HEK293 (cell line): Measurements from ENCODE around the gene SH3BP5L.

Experiments used
- CTCF ChIA-PET: fragments of 350-600 bp; formaldehyde crosslinking; extraction: SDS; loops from one replicate; lab custom pipeline; 2021; ENCODE audit warnings: antibody characterized with exemption; lab: Yijun Ruan, JAX
- POLR2A ChIA-PET: fragments of 300-600 bp; formaldehyde crosslinking; extraction: SDS; loops from one replicate; lab custom pipeline; 2020; ENCODE audit warnings: antibody characterized with exemption, inconsistent platforms; lab: Yijun Ruan, JAX
- H3K27ac ChIP-seq: fragments of 200-500 bp; sonication (Bioruptor generic); 2 replicates; pipeline ENCODE4 v1.5.1; 2014; ENCODE audit warnings: low read depth, low read length, control low read depth, inconsistent platforms; ENCODE audit errors: extremely low read depth
- H3K36me3 ChIP-seq, 2 experiments: fragments of 200-500 bp in 1 of 2; sonication (Bioruptor generic) in 1 of 2; 1 replicate in 1 of 2; 2 replicates in 1 of 2; pipeline ENCODE4 v1.5.1; 2014 to 2017; ENCODE audit warnings: inconsistent platforms in 2 of 2, low read length in 2 of 2; ENCODE audit not compliant: control insufficient read depth in 2 of 2, insufficient read depth in 1 of 2
- H3K4me1 ChIP-seq: fragments of 200-500 bp; sonication (Bioruptor generic); 2 replicates; pipeline ENCODE4 v1.5.1; 2014; ENCODE audit warnings: mild to moderate bottlenecking, low read length, inconsistent platforms; ENCODE audit not compliant: control insufficient read depth, insufficient read depth
- H3K4me3 ChIP-seq: 2 replicates; pipeline ENCODE4 v1.5.1; 2011; ENCODE audit warnings: low read depth, mild to moderate bottlenecking, control low read depth, low read length, moderate library complexity
- H3K9me3 ChIP-seq: fragments of 200-500 bp; sonication (Bioruptor generic); 2 replicates; pipeline ENCODE4 v1.5.1; 2014; ENCODE audit warnings: low read depth, low read length, inconsistent platforms; ENCODE audit not compliant: control insufficient read depth, insufficient read depth
- BCL6B ChIP-seq: fragments of 450-650 bp; formaldehyde crosslinking; IDR thresholded peaks from 2 replicates; pipeline ENCODE4 v1.5.1; 2017; ENCODE audit warnings: missing biosample characterization, missing genetic modification characterization
- EGR2 ChIP-seq: fragments of 450-650 bp; formaldehyde crosslinking; IDR thresholded peaks from 2 replicates; pipeline ENCODE4 v1.5.1; 2016; ENCODE audit warnings: low read depth, missing biosample characterization, missing genetic modification characterization
- HIC1 ChIP-seq: fragments of 450-650 bp; formaldehyde crosslinking; IDR thresholded peaks from 2 replicates; pipeline ENCODE4 v1.5.1; 2016; ENCODE audit warnings: missing biosample characterization, missing genetic modification characterization
- KLF1 ChIP-seq: fragments of 450-650 bp; formaldehyde crosslinking; IDR thresholded peaks from 2 replicates; pipeline ENCODE4 v1.5.1; 2016; ENCODE audit warnings: missing biosample characterization, missing genetic modification characterization
- KLF8 ChIP-seq: fragments of 450-650 bp; formaldehyde crosslinking; IDR thresholded peaks from 2 replicates; pipeline ENCODE4 v1.5.1; 2016; ENCODE audit warnings: missing biosample characterization, missing genetic modification characterization
- MYNN ChIP-seq: fragments of 450-650 bp; formaldehyde crosslinking; IDR thresholded peaks from 2 replicates; pipeline ENCODE4 v1.5.1; 2016; ENCODE audit warnings: missing biosample characterization, missing genetic modification characterization, borderline replicate concordance
- OVOL3 ChIP-seq: fragments of 450-650 bp; formaldehyde crosslinking; IDR thresholded peaks from 2 replicates; pipeline ENCODE4 v1.5.1; 2016; ENCODE audit warnings: missing biosample characterization, missing genetic modification characterization
- SCRT1 ChIP-seq: fragments of 450-650 bp; formaldehyde crosslinking; IDR thresholded peaks from 2 replicates; pipeline ENCODE4 v1.5.1; 2016; ENCODE audit warnings: missing biosample characterization, missing genetic modification characterization, borderline replicate concordance
- TRIM28 ChIP-seq: IDR thresholded peaks from 2 replicates; pipeline ENCODE4 v1.6.1; 2011; ENCODE audit warnings: low read length, control low read depth, borderline replicate concordance
- ZBTB48 ChIP-seq: fragments of 450-650 bp; formaldehyde crosslinking; IDR thresholded peaks from 2 replicates; pipeline ENCODE4 v1.5.1; 2016; ENCODE audit warnings: missing biosample characterization, missing genetic modification characterization
- ZIC2 ChIP-seq: fragments of 450-650 bp; formaldehyde crosslinking; IDR thresholded peaks from 2 replicates; pipeline ENCODE4 v1.5.1; 2016; ENCODE audit warnings: missing biosample characterization, missing genetic modification characterization
- ZNF16 ChIP-seq: fragments of 450-650 bp; formaldehyde crosslinking; IDR thresholded peaks from 2 replicates; pipeline ENCODE4 v1.5.1; 2016; ENCODE audit warnings: low read depth, missing biosample characterization, missing genetic modification characterization
- ZNF169 ChIP-seq: fragments of 450-650 bp; formaldehyde crosslinking; IDR thresholded peaks from 2 replicates; pipeline ENCODE4 v1.5.1; 2016; ENCODE audit warnings: missing biosample characterization, missing genetic modification characterization
- ZNF2 ChIP-seq: fragments of 450-650 bp; formaldehyde crosslinking; IDR thresholded peaks from 2 replicates; pipeline ENCODE4 v1.5.1; 2016; ENCODE audit warnings: missing biosample characterization, missing genetic modification characterization
- ZNF214 ChIP-seq: fragments of 450-650 bp; formaldehyde crosslinking; IDR thresholded peaks from 2 replicates; pipeline ENCODE4 v1.5.1; 2017; ENCODE audit warnings: missing biosample characterization, mild to moderate bottlenecking, missing genetic modification characterization, borderline replicate concordance
- ZNF221 ChIP-seq: fragments of 450-650 bp; formaldehyde crosslinking; IDR thresholded peaks from 2 replicates; pipeline ENCODE4 v1.5.1; 2017; ENCODE audit warnings: missing biosample characterization, missing genetic modification characterization, borderline replicate concordance
- ZNF239 ChIP-seq: fragments of 450-650 bp; formaldehyde crosslinking; IDR thresholded peaks from 2 replicates; pipeline ENCODE4 v1.5.1; 2016; ENCODE audit warnings: missing biosample characterization, missing genetic modification characterization
- ZNF274 ChIP-seq, 2 experiments: fragments of 200-500 bp in 1 of 2; fragments of 450-650 bp in 1 of 2; sonication (Bioruptor generic) in 1 of 2; formaldehyde crosslinking in 1 of 2; IDR thresholded peaks; 2 replicates each; pipeline versions ENCODE4 v1.5.1 to v1.6.1; 2014 to 2016; ENCODE audit warnings: borderline replicate concordance in 1 of 2, inconsistent platforms in 1 of 2, low read length in 1 of 2, missing biosample characterization in 1 of 2, missing genetic modification characterization in 1 of 2
- ZNF37A ChIP-seq: fragments of 450-650 bp; IDR thresholded peaks from 2 replicates; pipeline ENCODE4 v1.5.1; 2018; ENCODE audit warnings: missing biosample characterization, missing genetic modification characterization
- ZNF423 ChIP-seq: fragments of 450-650 bp; formaldehyde crosslinking; IDR thresholded peaks from 2 replicates; pipeline ENCODE4 v1.5.1; 2016; ENCODE audit warnings: missing biosample characterization, missing genetic modification characterization
- ZNF521 ChIP-seq: fragments of 450-650 bp; formaldehyde crosslinking; IDR thresholded peaks from 2 replicates; pipeline ENCODE4 v1.5.1; 2017; ENCODE audit warnings: missing biosample characterization, mild to moderate bottlenecking, missing genetic modification characterization
- ZNF530 ChIP-seq: fragments of 450-650 bp; formaldehyde crosslinking; IDR thresholded peaks from 2 replicates; pipeline ENCODE4 v1.5.1; 2016; ENCODE audit warnings: low read depth, missing biosample characterization, missing genetic modification characterization
- ZNF555 ChIP-seq: fragments of 450-650 bp; formaldehyde crosslinking; conservative IDR thresholded peaks from 2 replicates; pipeline ENCODE4 v1.5.1; 2017; ENCODE audit warnings: missing biosample characterization, mild to moderate bottlenecking, missing genetic modification characterization, inconsistent platforms
- ZNF610 ChIP-seq: fragments of 450-650 bp; formaldehyde crosslinking; IDR thresholded peaks from 2 replicates; pipeline ENCODE4 v1.5.1; 2016; ENCODE audit warnings: missing biosample characterization, missing genetic modification characterization, borderline replicate concordance
- ZNF621 ChIP-seq: fragments of 450-650 bp; formaldehyde crosslinking; IDR thresholded peaks from 2 replicates; pipeline ENCODE4 v1.5.1; 2017; ENCODE audit warnings: missing biosample characterization, missing genetic modification characterization
- ZNF777 ChIP-seq: fragments of 450-650 bp; formaldehyde crosslinking; IDR thresholded peaks from 2 replicates; pipeline ENCODE4 v1.5.1; 2017; ENCODE audit warnings: missing biosample characterization, missing genetic modification characterization, borderline replicate concordance
- ZNF785 ChIP-seq: fragments of 450-650 bp; formaldehyde crosslinking; IDR thresholded peaks from 2 replicates; pipeline ENCODE4 v1.5.1; 2016; ENCODE audit warnings: missing biosample characterization, missing genetic modification characterization
- ZSCAN16 ChIP-seq: fragments of 450-650 bp; formaldehyde crosslinking; IDR thresholded peaks from 2 replicates; pipeline ENCODE4 v1.5.1; 2016; ENCODE audit warnings: missing biosample characterization, missing genetic modification characterization
- ZSCAN18 ChIP-seq: fragments of 450-650 bp; formaldehyde crosslinking; IDR thresholded peaks from 2 replicates; pipeline ENCODE4 v1.5.1; 2016; ENCODE audit warnings: missing biosample characterization, missing genetic modification characterization
- ZXDB ChIP-seq: fragments of 450-650 bp; formaldehyde crosslinking; IDR thresholded peaks from 2 replicates; pipeline ENCODE4 v1.5.1; 2016; ENCODE audit warnings: missing biosample characterization, missing genetic modification characterization
- TF ChIP-seq, protein P1 (sequence below): fragments of 450-650 bp; formaldehyde crosslinking; IDR thresholded peaks from 2 replicates; pipeline ENCODE4 v1.5.1; 2016; ENCODE audit warnings: missing biosample characterization, missing genetic modification characterization

SH3BP5L gene

DNA sequence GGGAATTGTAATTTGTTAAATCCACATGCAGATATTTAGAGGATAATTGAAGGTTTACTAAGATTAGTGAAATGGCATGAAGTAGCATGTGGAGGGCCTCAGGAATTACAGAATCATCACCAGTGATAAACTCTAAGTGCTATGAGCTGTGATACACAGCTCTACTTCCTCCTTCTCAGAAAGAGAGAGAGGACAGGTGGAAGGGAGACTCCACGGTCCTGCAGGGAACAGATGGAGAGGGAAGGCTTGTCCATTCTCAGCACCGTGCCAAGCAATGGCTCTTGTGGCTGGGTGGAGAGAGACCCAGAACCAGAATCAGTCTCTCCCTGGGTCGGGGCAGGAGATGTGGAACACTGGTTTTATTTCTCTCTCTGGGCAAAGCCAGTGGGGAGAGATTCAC lies 42.3 kb downstream of the SH3BP5L start:
- Histone ChIP-seq H3K9me3 (no peaks in the 10 kb centered on the region), H3K4me3 (no peak overlapping the region), H3K4me1 (no peaks in the 10 kb centered on the region), H3K36me3 (no peaks in the 10 kb centered on the region), H3K27ac (no peak overlapping the region)
- POLR2A ChIA-PET = no interaction called here
- CTCF ChIA-PET = no interaction called here
- TF ChIP-seq KLF1 = no peak
- no peak for TF ChIP-seq ZNF530 (tag by site-specific recombination)
- no peak for TF ChIP-seq ZNF777 (tag by site-specific recombination)
- no peak for TF ChIP-seq TRIM28
- no peak for TF ChIP-seq ZXDB (tag by site-specific recombination)
- no peak for TF ChIP-seq ZNF37A
- no peak for TF ChIP-seq ZNF16 (tag by site-specific recombination)
- TF ChIP-seq ZBTB48 (tag by site-specific recombination) = no peak
- TF ChIP-seq ZNF621 = no peak
- no peak for TF ChIP-seq OVOL3
- TF ChIP-seq ZSCAN18 (tag by site-specific recombination) = no peak
- TF ChIP-seq ZNF274 (IDR thresholded peaks at IDR 0.05; ENCODE audit: low read length) = no peak
- TF ChIP-seq ZNF274 (tag by site-specific recombination; IDR thresholded peaks at IDR 0.05; ENCODE audit: borderline replicate concordance) = no peak
- no peak for TF ChIP-seq ZNF214 (tag by site-specific recombination)
- TF ChIP-seq ZNF221 (tag by site-specific recombination) = no peak

- CTCF ChIA-PET = interaction anchor here (0.7 kb wide), 1 partner anchor 78 kb away, joined by 3 read pairs; no protein-coding TSS in a partner anchor
- Histone ChIP-seq H3K27ac (no peak overlapping the region), H3K36me3 (no peaks in the 10 kb centered on the region), H3K4me1 (no peaks in the 10 kb centered on the region), H3K4me3 (no peak overlapping the region), H3K9me3 (no peaks in the 10 kb centered on the region)
- no peak for TF ChIP-seq SCRT1 (tag by site-specific recombination)
- TF ChIP-seq ZSCAN16 = no peak
- TF ChIP-seq MYNN (tag by site-specific recombination) = no peak
- TF ChIP-seq, protein P1, sequence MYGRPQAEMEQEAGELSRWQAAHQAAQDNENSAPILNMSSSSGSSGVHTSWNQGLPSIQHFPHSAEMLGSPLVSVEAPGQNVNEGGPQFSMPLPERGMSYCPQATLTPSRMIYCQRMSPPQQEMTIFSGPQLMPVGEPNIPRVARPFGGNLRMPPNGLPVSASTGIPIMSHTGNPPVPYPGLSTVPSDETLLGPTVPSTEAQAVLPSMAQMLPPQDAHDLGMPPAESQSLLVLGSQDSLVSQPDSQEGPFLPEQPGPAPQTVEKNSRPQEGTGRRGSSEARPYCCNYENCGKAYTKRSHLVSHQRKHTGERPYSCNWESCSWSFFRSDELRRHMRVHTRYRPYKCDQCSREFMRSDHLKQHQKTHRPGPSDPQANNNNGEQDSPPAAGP (tag by site-specific recombination) = no peak
- TF ChIP-seq BCL6B (tag by site-specific recombination) = no peak
- no peak for TF ChIP-seq ZNF610
- no peak for TF ChIP-seq KLF8 (tag by site-specific recombination)
- no peak for TF ChIP-seq ZNF423
- no peak for TF ChIP-seq ZNF521 (tag by site-specific recombination)
- TF ChIP-seq EGR2 (tag by site-specific recombination) = no peak
- no peak for TF ChIP-seq ZIC2 (tag by site-specific recombination)
- no peak for TF ChIP-seq HIC1
- no peak for TF ChIP-seq ZNF785 (tag by site-specific recombination)
- no peak for TF ChIP-seq ZNF2 (tag by site-specific recombination)
- TF ChIP-seq ZNF169 (tag by site-specific recombination) = no peak
- no peak for TF ChIP-seq ZNF239 (tag by site-specific recombination)
- TF ChIP-seq ZNF555 (tag by site-specific recombination) = no peak
- POLR2A ChIA-PET = no interaction called here
Observed at GRCh38 chr1:248782416-248783141, 43.1 kb downstream of the SH3BP5L start.
